DMS 273 treated with DMSO at 0.1 percent for 48 hours (cell line): ENCODE measurements around the gene LGALS3BP.

Experiments used
- DNase-seq: peaks from one replicate; lab custom pipeline; 2025; lab: John Stamatoyannopoulos, UW

Gene LGALS3BP

GRCh38 chr17:78999056-78999768, 19.5 kb upstream of the LGALS3BP start:
- DNase-seq, result no peak

- no peak for DNase-seq
Observed at GRCh38 chr17:78998311-78999055, 18.8 kb upstream of the LGALS3BP start.

DNA sequence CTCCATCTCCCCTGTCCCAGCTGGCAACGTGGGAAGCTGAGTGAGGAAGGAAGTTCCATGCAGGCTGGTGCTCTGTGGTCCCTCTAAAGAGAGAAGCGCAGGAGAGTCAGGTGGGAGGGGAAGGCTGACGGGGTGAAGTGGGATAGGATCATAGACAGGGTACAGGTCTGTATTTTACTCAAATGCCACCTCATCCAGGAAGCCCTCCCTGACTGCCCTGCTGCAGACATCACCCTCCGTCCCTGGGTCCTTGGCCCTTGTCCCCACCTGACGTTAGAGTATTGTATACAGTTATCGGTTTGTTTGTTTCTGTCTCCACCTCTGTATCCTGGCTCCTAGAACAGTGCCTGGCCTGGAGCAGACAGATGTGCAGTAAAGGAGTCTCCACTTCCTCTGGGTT, 18.2 kb upstream of the LGALS3BP start:
- DNase-seq, result no peak

DNA sequence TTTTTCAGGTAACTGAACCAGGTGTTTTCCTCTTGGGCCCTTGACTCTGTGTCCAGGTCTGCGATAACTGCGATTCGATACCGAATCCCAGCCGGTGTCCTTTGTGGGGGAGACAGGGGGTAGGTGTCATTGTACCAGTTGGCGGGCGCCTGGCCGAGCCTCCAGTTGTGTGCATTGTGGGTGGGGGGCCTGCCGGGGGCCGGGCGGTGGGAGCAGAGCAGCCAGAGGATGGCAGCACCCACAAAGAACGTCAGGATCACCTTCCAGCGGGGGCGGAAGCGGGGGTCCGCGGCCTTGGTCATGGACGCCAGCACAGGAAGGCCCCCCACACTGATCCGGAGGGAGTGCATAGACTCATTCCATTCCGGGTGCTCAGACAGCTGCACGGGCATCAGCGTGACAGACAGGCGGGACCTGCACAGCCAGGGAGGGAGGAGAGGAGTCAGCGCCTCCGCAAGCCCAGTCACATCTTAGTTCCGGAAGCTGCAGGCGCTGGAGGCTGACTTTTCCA, 17.6 kb upstream of the LGALS3BP start:
- no peak for DNase-seq

GRCh38 chr17:78996781-78997201, 17.1 kb upstream of the LGALS3BP start:
- no peak for DNase-seq

GRCh38 chr17:78995761-78996451, 16.2 kb upstream of the LGALS3BP start:
- DNase-seq, result no peak

DNA sequence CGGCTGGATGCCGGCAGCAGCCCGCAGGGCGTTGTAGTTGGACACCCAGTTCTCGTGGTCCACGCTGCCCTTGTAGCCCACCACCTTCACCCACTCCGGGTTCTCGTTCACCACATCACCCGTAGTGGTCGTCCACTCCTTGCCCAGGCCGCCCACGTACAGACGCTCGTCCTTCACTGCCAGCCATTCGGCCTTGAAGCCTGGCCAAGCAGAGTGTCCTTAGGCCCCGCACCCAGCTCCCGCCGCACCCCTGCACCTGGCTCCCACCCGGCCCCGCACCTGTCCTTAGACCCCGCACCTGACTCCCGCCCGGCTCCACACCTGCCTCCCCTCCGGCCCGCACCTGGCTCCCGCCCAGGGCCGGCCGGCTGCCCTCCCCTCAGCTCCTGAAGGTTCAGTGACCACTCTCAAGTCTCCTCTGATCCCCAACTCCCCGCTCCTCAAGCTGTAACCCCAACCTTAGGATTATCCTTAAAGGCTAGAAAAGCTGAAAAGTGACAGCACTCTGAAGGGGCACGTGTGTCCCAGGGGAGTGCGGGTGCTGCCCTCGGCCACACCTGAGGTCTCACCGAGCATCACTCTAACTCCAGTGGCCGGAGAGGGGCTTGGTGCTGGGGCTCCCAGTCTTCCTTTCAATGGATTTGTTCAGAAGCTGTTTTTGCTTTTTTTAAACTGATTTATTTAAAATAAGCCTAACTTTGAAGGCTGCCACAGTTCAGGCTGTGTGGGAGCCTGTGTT, 15.5 kb upstream of the LGALS3BP start:
- DNase-seq, result no peak

DNA sequence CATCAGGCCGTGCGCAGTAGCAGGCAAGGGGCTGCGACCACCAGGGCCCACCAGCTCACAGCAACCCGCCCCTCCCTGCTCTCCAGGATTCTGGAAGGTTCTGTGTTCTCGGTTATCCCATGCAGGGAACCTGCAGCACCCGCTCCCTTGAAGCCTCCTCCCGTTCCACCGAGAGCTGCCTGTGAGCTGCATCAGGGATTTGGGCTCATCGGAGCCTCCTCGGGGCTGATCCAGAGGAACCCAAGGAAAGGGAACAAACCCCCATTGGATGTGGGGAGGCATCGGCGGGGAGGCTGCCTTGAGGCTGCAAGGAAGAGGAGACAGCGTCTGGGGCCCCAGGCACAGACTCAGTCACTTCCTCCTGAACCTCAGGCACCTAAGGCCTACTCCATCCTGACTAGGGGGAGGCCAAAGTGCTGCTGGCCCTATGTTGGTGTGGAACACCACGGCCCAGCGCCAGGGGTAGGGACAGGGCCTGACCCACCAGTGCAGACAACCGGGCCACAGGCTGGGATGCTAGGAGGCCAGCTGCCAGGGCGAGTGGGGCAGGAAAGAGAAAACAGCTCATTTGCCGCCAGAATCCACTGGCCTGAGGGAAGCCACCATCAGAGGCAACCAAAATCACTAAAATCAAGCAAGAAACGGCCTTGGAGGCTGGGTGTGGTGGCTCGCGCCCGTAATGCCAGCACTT, 14.4 kb upstream of the LGALS3BP start:
- no peak for DNase-seq

DNA sequence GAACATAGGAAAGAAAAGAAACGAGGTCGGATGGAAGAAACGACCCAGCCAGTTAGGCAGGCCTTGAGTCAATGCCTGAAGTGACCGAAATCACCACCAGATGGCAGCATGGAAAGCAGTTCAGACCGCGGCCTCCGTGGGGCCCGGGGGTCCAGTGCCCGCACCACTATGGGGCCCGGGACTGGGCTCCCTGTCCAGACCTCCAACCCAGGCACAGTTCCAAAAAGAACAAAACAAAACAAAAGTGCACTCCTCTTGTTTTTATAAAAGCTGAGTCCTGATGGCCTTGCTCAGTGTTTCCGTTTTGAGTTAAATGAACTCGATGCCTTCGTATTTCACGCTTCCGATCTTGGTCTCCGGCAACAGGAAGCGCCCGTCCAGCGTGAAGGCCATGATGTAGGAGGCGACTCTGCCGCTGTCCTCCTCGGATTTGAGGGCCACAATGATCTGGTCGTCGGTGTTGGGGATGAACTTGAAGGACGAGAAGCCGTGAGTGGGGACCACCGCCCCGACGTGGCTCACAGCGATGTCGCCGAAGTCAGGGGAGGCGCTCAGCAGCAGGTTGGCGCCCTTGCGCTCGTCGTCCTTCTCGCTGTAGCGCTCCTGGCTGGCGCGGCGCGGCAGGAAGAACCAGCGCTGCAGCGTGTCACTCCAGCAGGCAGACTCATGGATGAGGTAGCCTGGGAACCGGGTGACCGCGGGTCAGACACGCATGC, 13.7 kb upstream of the LGALS3BP start:
- no peak for DNase-seq

- DNase-seq, result no peak
Observed at GRCh38 chr17:78992542-78993212, 13.0 kb upstream of the LGALS3BP start.

- no peak for DNase-seq
Observed at GRCh38 chr17:78991906-78992532, 12.3 kb upstream of the LGALS3BP start.

DNA sequence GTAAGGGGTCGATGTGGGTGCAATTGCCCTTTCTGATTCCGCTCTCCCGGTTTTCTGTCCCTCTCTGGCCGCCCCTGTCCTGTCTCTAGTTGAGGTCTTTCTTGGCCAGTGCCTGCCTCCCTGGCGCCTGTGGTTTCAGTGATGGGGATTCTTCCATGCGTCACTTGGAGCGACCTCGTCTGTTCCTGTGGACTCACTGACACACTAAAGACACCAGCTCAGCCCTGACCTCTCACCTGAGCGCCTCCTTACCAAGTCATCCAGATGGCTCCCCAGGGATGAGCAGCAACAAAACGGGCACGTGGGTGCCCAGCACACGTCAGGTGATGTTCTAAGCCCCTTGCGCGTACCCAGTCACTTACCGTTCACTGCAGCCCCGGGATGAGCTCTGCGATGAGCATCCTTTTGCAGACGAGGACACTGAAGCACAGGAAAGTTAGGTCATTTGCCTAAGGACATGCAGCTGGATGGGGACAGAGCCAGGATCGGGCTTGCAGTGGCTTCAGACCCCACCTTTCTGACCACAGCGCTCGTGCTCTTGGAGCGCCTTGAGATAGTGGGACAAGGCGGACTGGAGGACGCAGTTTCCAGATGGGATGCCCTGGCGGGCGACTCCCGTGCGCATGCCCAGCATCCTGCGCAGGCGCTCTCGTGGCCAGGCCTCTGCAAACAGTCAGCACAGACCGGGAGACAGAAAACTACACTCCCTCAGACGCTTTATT, 11.5 kb upstream of the LGALS3BP start:
- DNase-seq, result no peak

GRCh38 chr17:78990349-78991016, 10.8 kb upstream of the LGALS3BP start:
- DNase-seq, result no peak

- no peak for DNase-seq
Observed at GRCh38 chr17:78988152-78988551, 8.4 kb upstream of the LGALS3BP start.

GRCh38 chr17:78986649-78987328, 7.1 kb upstream of the LGALS3BP start:
- DNase-seq, result no peak

- DNase-seq, result no peak
Observed at GRCh38 chr17:78986048-78986648, 6.4 kb upstream of the LGALS3BP start.

GRCh38 chr17:78985395-78985794, 5.7 kb upstream of the LGALS3BP start:
- DNase-seq, result no peak
